Activated CD8-positive, alpha-beta memory T cell treated with anti-CD3 and anti-CD28 coated beads, Interleukin-2, amount 50 U/mL, for 1 hour (primary cell): ENCODE results near the gene NEDD8.

ENCODE experiments used
- DNase-seq: peaks from one replicate; pipeline ENCODE4 v3.0.0-alpha.2; 2020; ENCODE audit errors: extremely low read depth

NEDD8 gene

DNA sequence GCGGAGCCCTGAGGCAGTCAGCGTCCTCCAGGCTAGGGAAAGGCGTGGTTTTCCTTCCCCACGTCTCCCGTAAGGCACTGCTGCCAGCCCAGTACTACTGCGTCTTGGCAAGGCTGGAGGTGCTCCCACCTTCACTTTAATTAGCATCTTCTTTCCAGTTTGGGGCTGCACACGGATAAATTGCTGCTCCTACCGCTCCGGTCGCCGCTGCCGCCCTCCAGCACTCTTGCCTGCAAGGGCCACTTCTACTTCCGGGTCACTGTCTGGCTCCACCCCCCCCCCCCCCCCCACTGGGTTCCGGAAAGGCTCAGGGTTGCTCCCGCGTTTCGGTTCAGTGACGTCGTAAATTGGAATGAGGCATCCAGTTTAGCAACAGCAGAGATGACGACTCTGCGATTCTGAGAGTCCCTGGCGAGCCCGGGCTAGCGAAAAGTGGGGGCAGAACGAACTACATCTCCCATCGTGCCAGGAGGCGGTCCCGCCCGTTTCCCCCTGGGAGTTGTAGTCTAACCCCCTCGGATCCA lies at the start of gene NEDD8:
NEDD8 (minus strand) TSS at position 247 of the 524 bp plus-strand sequence; CDS start at position 147, 100 bp downstream.
- DNase-seq, result peak; percentile 68

DNA sequence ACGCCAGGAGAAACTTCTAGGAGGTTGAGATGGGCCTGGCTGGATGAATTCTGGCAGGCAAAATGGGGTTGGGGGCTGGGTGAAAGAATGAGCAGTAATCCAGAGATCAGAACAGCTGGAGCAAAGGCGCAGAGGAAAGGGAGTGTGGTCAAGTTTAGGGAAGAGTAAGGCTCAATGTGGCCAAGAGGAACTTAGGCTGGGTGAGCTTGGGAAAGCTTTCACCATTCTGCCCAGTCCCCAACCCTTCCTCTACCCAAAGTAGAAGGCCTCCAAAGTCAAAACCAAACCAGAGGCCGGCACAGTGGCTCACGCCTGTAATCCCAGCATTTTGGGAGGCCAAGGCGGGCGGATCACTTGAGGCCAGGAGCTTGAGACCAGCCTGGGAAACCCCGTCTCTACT lies 49.5 kb upstream of the NEDD8 start:
- DNase-seq, result no peak

DNA sequence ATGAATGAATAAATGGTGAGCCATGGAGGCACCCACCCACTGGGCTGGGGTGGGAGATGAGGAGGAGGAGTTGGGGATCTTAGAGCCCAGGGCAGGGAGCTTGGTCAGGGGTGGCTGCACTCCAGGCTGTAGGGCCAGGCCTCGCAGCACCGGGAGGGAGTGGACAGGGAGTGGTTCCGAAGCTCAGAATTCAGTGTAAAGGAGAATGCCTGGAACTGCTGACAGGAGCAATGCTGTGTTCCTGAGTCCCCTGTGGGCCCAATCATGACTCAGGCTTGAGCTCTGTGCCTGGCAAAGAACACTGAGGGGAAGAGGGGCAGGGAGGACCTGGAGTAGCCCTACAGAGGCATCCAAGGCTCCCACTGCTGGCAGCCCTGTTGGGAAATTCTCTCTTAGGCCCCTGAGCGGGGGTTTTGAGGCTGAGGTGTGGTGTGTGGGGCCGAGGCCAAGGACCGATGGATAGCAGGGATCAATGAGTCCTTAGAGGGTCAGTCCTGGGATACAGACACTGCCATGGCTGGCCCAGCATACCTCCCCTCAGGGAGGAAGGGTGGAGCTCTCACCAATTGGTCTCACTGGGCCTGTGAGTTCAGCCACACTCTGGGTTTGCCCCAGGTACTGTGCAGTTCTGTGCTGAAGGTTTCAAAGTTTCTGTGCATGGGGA lies 48.8 kb upstream of the NEDD8 start:
- DNase-seq, result no peak

DNA sequence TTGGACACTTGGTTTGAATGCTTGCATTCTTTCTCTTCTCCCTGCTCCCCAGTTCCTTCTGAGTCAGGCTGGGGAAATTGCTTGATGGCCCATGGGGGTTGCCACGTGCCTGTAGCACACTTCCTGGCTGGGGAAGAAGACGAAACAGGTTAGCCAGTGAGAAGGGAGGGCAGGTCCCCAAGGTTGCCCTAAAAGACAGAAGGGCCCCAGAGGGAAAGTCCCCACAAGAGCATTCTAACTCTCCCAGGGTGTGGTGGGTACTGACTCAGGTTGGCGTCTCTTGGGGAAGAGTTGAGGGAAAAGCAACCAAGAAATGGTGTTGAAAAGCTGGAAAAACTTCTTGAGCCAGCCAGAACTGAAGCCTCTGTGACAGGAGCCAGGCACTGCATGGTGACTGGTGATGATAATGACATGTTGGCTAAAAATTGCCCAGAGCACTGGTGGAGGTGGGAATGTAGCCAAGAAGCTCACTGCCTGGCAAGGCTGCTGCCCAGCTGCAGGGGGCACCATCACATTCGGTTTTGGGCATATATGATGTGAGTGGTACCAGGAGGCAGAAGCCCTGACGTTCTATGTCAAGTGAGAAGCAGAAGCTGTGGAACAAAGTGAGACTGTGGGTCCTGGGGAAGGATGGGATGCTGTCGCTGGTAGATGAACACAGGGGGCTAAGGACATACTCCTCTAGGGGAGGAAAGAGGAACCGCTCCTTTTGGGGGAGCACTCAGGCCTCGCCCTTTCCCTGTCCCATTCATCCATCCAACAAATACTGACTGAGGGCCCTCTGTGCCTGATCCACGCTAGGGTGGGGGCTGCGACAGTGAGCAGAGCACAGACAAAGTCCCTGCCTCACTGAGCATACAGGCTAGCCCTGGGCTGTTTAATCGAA lies 47.4 kb upstream of the NEDD8 start:
- DNase-seq, result no peak

DNA sequence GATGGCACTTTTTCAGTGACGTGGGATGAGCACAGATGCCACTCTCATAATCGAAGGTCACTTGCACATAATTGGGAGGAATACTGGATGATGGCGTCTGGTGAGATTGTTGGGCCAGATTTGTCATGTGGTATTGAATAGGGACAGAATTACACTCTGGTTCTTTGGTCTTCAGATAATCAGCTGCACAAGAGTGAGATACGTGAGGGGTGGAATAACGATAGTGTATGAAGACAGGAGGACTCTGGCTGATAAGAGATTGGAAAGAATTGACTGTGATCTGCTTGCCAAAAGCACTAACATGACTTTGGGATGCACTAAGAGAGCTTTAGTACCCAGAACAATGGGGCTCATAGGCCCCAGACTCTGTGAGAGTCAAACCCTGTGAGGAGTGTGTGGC lies 46.3 kb upstream of the NEDD8 start:
- DNase-seq, result no peak

DNA sequence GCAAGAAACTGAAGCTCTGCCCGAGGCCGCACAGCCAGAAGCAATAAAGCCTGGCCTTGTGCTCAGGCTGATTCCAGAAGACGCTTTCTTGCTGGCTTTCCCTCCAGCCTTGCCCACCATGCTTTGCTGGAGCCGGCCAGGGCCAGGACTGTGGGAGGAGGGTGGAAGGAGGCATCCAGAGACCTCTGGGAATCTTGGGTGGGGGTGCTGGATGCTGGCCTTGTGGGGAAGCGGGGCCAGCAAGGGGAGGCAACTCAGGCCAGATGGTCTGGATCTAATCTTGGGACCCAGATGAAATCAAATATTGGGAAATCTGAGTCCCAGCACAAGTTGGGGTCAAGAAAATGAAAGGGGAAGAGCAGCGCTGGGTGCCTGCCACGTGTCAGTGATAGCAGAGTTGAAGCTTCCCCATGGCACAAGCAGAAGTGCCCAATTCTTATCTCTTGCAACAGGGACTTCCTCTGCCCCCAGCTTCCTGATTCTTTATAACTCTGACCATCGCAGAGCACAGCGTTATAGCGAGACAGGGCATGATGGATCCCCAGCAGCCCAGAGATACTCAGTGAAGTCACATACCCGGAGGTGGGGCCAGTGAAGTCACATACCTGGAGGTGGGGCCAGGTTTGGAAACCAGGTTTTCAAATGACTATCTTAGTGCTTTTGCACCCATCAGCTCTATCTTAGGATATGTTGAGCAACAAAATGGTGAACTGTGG lies 45.6 kb upstream of the NEDD8 start:
- no peak for DNase-seq

DNA sequence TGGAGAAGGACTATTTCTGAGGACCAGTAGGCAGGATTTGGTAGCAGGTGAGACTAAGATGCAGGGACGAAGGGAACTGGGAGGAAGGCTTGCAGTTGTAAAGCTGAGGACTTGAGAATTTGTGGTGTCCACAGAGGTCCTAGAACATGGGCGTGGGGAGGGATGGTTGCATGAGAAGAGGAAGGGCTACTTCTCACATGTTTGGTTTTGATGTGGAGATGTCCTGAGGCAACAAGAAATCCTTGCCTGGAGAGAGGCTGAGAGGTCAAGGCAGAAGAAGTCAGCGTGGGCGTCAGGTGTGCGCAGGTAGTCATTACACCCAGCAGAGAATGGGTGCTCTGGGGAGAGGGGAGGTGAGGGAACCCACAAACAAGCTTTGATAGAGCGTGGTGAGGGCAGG lies 44.9 kb upstream of the NEDD8 start:
- no peak for DNase-seq

DNA sequence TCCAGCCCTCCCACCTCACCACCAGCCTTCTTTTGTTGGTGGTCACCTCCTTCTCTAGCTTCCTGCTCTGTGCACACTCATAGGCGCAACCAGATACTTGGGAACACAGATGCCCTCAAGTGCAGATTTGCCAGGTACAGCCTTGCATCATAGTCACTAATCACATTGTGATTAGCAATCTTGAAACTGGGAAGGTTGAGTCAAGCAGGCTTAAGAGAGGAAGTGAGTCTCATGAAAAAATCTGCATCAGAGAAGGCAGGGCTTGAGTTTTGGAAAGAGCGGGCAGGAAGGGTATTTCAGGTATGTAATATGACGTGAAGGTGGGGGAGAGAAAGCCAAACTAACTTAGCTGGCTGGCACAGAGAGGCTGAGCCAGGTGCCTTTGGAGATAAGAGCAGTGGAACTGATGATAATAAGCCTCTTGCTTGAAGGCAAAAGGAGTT lies 42.0 kb upstream of the NEDD8 start:
- no peak for DNase-seq

DNA sequence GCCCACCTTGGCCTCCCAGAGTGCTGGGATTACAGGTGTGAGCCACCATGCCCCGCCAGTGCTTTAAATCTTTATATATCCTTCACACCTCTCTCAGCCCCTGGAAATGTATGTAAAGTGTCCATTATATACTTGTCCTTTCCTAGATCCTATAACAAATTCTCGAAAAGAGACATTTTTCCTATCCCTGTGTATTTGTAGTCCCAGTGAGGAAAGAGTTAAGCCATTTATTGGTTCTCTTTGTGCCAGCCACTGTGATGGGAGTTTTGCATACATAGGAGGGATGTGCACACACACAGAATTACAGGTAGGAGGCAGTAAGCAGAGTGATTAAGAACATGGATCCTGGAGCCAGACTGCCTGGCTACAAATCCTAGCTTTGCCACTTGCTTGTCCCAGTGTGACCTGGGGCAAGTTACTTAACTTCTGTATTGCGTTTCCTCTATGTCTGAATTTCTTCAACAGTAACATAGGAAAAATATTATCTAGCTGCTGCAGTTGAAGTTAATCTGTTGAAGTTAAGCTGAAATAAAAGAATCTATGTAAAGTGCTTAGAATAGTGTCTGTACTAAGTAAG lies 41.3 kb upstream of the NEDD8 start:
- no peak for DNase-seq

DNA sequence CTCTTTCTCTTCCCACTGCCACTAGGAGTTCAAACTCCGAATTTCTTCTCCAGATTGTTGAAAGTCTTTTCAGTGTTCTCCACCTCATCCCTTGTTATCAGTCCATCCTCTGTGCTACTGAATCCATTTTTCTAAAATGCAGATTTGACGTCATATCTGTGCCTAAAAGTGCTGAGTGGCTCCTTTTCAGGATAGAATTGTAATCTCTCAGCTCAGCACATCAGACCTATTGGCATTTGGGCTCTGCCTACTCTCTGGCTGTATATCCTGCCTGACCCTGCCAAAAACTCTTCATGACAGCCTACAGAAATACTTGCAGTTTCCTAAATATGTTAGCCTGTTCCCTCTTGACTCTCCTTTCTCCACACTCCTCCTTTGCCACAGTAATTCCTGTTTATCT lies 40.3 kb upstream of the NEDD8 start:
- DNase-seq, result no peak

DNA sequence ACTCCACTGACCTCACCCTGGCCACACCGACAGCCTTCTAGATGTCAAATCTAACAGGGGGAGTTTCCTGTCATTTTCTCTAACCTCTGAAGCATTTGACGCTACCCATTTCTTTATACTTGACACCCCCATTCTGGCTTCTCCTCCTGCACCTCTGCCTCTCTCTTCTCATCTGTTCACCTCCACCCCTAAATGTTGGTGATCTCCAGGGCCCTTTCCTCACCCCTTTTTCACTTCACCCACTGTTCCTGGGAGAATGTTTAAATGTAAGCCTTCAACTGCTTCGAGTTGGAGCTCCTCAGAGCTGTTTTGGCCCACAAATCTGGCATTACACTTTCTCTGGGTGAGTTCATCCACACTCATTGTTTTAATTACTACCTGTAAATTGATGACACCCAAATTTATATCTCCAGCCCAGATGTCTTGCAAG lies 39.7 kb upstream of the NEDD8 start:
- DNase-seq, result no peak

DNA sequence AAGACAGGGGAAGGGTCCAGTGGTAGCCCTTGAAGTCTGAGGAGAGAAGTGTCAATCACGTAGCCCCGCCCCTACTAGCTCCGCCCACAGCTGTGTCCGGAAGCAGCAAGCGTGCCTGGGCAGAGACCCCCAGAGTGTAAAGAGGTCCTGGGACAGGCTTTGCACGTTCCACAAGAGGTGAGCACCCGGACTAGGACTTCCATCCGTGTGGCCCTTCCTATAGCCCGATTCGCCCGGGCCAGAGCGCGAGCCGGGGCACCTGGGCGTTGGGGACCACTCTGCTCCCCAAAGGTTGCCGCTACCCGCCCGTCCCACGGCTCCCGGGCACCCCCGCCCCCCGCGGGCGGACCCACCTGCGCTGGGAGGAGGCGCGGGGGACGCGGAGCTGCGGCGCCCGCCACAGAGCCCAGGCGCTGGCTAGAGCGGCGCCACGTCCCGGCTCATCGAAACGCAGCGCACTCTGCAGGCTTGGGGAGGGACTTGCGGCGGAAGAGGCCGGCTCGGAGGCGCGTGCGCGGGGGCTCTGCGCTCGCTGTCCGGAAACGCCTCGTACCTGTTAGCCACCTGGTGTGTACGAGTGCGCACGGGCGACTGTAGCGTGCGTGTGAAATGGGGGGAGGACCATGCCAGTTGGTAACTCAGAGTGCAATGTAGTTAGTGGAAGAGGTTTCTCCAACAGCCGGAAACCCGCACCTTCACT lies 39.1 kb upstream of the NEDD8 start, which contains the start of gene RABGGTA:
RABGGTA (minus strand) TSS at position 464 of the 700 bp plus-strand sequence. CDS start 482 bp downstream, outside the sequence.
- DNase-seq, result peak; percentile 84

DNA sequence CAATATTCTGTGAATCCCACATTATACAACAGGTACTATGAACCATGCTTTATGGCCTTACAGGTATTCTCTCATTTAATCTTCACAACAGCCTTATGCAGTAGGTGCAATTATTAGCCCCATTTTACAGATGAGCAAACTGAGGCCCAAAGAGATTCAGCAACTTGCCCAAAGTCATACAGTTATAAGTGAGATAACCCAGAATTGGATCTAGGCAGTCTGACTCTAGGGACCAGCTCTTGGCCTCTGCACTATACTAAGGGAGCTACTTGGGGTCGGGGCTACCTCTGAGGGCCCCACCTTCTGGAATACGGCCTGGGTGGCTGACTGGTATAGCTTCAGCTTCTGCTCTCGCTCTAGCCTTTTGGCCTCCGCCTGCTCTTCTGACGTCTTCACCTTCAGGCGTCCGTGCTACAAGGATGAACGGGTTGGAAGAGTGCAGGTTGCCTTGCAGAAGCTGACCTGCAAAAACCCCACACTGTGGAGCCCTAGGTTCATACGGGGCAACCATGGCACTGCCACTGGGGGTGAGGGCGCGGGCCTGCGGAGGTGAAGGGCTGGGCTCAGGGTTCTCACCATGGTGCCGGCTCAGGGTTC lies 38.5 kb upstream of the NEDD8 start:
- DNase-seq, result no peak

DNA sequence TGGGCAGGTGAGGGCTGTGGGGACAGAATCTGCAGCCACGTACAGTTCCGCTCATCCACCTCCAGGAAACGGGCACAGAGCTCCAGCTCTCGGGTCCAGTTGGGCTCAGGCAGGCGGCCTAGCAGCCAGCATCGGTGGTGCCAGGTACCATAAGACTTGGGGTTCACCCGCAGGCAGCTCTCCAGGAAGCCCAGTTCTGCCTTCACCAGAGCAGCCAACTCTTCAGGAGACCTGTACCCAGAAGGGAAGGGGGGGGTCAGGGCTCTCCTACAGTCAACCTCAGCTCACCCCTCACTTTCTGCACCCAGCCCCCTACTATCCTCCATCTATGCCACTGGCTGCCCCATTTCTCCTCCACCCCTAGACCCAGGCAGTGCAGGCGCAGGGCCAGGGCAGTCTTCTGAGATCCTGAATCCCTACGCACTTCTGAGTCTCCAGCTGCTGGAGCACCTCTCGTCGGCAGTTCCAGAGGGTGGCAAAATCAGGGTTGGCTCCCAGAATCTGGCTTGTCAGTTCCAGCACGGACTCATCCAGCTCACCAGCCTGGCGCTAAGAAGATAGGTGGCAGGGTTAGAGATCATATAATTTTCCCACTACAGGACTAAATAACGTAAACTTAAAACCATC lies 37.9 kb upstream of the NEDD8 start:
- no peak for DNase-seq

DNA sequence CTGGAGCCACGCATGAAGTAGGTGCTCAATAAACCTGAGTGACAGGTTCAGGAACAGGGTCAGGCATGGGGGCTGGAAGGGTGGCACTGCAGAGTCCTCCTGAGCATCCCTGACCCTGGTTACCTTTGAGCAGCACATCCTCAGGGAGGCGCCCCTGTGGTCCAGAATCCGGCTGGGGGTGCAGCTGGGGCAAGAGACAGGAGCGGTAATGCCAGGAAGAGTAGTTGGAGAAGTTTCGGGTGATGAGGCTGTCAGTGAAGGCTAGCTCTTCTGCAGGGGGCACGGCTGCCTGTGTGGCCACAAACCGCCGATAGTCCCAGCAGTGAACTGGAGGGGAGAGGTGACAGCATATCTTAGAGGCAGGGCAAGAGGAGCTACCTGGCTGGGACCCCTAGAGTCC lies 37.2 kb upstream of the NEDD8 start:
- no peak for DNase-seq

DNA sequence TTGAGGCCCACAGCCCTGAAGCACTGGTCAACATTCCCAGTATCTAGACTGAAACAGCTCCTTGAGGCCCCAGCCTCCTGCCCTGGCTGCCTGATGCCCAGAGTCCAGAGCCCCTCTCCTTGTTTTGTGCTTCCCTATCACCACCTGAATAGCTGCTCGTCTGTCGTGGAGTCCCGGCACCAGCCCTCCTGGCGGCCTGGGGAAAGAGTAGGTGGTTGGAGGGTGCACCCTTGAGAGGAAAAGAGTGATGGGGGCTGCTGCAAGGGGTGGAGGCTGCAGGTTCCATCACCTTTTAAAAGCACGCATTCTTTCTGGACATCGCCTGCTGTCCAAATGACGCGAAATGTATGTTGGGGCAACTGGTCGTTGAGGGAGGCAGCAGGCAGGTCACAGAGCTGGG lies 36.1 kb upstream of the NEDD8 start:
- DNase-seq, result no peak

DNA sequence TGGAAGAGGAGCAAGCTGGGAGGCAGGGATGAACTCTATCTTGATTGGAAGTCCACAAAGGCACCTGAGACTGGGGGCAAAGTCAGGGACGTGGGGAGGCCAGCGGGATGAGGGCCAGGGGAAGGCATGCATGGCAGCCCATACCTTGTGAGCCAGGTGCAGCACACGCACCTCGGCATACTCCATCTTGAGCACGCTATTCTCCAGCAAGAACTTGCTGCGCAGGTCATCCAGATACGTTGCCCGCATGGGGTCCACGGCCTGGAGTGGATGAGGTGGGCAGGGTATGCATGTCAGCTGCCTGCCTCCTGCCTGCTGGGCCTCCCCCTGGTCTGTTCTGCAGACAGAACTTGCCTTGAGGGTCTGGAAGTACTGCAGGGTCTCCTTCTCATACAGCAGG lies 35.3 kb upstream of the NEDD8 start:
- DNase-seq, result no peak

DNA sequence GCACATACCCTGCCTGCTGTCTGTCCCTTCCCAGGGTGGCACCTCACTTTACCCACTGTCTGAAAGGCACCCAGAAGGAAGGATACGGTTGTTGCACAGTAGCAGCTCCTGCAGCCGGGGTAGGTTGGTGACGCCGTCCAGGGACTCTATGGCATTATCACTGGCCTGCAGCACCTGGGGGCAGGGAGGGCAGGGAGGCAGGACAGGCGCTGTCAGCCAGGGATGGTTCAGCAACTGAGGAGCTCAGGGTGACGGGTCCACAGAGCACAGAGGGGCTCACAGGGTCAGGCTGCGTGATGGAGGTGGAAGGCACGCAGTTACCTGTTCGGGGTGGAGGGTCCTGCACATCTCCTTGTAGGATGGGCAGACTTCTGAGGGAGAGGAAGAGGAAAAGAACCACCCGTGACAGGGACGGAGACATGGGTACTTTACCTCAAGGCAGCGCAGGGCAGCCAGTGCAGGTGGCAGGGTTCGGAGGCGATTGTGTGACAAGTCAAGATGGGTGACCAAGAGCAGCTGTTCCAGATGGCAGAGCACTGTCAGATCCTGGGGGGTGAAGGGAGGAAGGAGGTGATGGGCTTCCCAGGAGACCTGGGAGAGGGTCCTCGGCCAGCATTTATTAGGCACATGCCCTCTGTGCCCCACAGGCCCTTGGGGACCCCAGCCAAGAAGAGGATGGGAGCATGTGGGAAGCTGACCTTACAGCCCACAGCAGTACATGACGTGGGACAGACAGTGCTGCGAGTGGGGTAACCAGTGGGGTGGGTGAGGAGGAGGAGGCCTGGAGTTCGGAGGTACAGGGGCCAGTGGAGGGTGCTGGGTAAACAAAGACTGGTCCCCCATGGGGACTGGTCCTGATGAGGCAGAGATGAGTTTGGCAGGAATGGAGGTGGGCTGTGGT lies 34.4 kb upstream of the NEDD8 start:
- DNase-seq, result no peak

DNA sequence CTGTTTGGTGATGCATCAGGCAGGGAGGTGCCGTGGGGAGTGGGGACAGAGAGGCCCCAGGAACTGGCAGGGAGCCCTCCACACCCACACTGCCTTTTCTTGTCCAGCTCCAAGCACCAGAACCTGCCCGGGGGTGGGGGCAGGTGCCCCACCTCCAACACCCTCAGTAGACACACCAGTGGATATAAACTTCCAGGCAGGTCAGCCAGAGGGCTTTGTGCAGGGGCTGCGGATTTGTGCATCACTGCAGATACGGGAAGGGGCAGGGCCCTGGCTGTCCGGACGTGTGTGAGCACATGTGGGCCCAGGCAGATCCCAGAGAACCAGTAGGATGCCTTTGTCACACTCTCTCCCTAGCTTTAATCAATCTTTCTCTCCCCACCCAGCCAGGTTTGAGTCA lies 32.1 kb upstream of the NEDD8 start:
- DNase-seq, result no peak
